ENCODE results near the gene COLEC11.

COLEC11 gene

GRCh38 chr2:3679180-3679579, 84.3 kb downstream of the COLEC11 start:
- no peak for DNase-seq

- DNase-seq = no peak
Measured at GRCh38 chr2:3679616-3680393, 84.9 kb downstream of the COLEC11 start.

- no peak for DNase-seq
Measured at GRCh38 chr2:3680548-3681345, 85.8 kb downstream of the COLEC11 start.

GRCh38 chr2:3681625-3682024, 86.7 kb downstream of the COLEC11 start:
- DNase-seq = no peak

GRCh38 chr2:3682811-3683210, 87.9 kb downstream of the COLEC11 start:
- DNase-seq = no peak

GRCh38 chr2:3683748-3684454, 89.0 kb downstream of the COLEC11 start:
- DNase-seq = no peak

- DNase-seq = no peak
Measured at GRCh38 chr2:3689998-3690748, 95.3 kb downstream of the COLEC11 start.

GRCh38 chr2:3692375-3692774, 97.5 kb downstream of the COLEC11 start:
- DNase-seq = no peak
